GM19238 (cell line): ENCODE measurements around the gene RUSF1.
A peak's percentile ranks its signal among the peaks of the same experiment; 100 is the strongest.
"Not testable (repeated sequence)": the region's sequence is repeated elsewhere in the genome, so short reads cannot be mapped to it uniquely, and the experiment has no call there.

ENCODE experiments used
- DNase-seq: peaks from one replicate; pipeline ENCODE4 v3.0.0; 2011; ENCODE audit warnings: low spot score; ENCODE audit not compliant: insufficient read length

The RUSF1 gene

GRCh38 chr16:31517800-31518402 lies 9.7 kb upstream of the RUSF1 start:
- DNase-seq = no peak

- no peak for DNase-seq
Measured at GRCh38 chr16:31513884-31514283, 5.7 kb upstream of the RUSF1 start.

- DNase-seq = no peak
Measured at GRCh38 chr16:31513126-31513525, 4.9 kb upstream of the RUSF1 start.

GRCh38 chr16:31508706-31509195 lies 560 bp upstream of the RUSF1 start:
- no peak for DNase-seq

GRCh38 chr16:31507617-31507928 lies 618 bp downstream of the RUSF1 start:
- DNase-seq = no peak

- DNase-seq = no peak
Measured at GRCh38 chr16:31505483-31505882, 2.7 kb downstream of the RUSF1 start.

GRCh38 chr16:31504159-31504558 lies 4.0 kb downstream of the RUSF1 start:
- no peak for DNase-seq

GRCh38 chr16:31503555-31503954 lies 4.6 kb downstream of the RUSF1 start:
- DNase-seq = not testable (repeated sequence)

- no peak for DNase-seq
Measured at GRCh38 chr16:31502981-31503380, 5.2 kb downstream of the RUSF1 start.

- no peak for DNase-seq
Measured at GRCh38 chr16:31501966-31502348, 6.2 kb downstream of the RUSF1 start.

- no peak for DNase-seq
Measured at GRCh38 chr16:31501226-31501965, 6.8 kb downstream of the RUSF1 start.

GRCh38 chr16:31499928-31500327 lies 8.3 kb downstream of the RUSF1 start:
- no peak for DNase-seq

- DNase-seq = no peak
Measured at GRCh38 chr16:31498493-31498892, 9.7 kb downstream of the RUSF1 start.

GRCh38 chr16:31496670-31497069 lies 11.5 kb downstream of the RUSF1 start:
- DNase-seq = no peak

GRCh38 chr16:31493506-31494125 lies 14.6 kb downstream of the RUSF1 start:
- DNase-seq = no peak

- no peak for DNase-seq
Measured at GRCh38 chr16:31491778-31492418, 16.3 kb downstream of the RUSF1 start.

GRCh38 chr16:31489616-31490584 lies 18.3 kb downstream of the RUSF1 start:
- no peak for DNase-seq

- DNase-seq = no peak
Measured at GRCh38 chr16:31489298-31489564, 19.0 kb downstream of the RUSF1 start.

GRCh38 chr16:31488468-31489297 lies 19.5 kb downstream of the RUSF1 start:
- DNase-seq = no peak

GRCh38 chr16:31487720-31488467 lies 20.3 kb downstream of the RUSF1 start:
- DNase-seq = peak; percentile 76
